GM12874 (cell line): Measurements from ENCODE around the gene ABLIM2.
A peak's percentile ranks its signal among the peaks of the same experiment; 100 is the strongest.

ENCODE experiments used
- CTCF ChIP-seq: IDR thresholded peaks from 2 replicates; pipeline ENCODE4 v1.5.1; 2011; ENCODE audit warnings: low read depth, mild to moderate bottlenecking, control low read depth, low read length, moderate library complexity; ENCODE audit not compliant: insufficient read depth

Gene ABLIM2

GRCh38 chr4:8197521-8197920 is 38.9 kb upstream of the ABLIM2 start:
- TF ChIP-seq CTCF, result no peak

- TF ChIP-seq CTCF, result no peak
These were observed 37.3 kb upstream of the ABLIM2 start for GRCh38 chr4:8195841-8196458.

GRCh38 chr4:8195431-8195830 is 36.8 kb upstream of the ABLIM2 start:
- TF ChIP-seq CTCF, result no peak

GRCh38 chr4:8194306-8195242 is 36.0 kb upstream of the ABLIM2 start:
- TF ChIP-seq CTCF, result no peak

GRCh38 chr4:8192748-8193738 is 34.4 kb upstream of the ABLIM2 start:
- peak; percentile 37 for TF ChIP-seq CTCF

- no peak for TF ChIP-seq CTCF
These were observed 32.6 kb upstream of the ABLIM2 start for GRCh38 chr4:8191136-8191747.
